HepG2 (cell line): ENCODE results near the gene MAN1B1. TPM values are rescaled to one million over a fixed set of nuclear protein-coding genes. Genes with fewer than 3 reads are reported as not detected.

Experiments
- FOXK2 ChIP-seq: fragments of 450-650 bp; IDR thresholded peaks from 2 replicates; pipeline ENCODE4 v1.6.1; 2016
- GTF3A ChIP-seq: sonication (generic); formaldehyde crosslinking; conservative IDR thresholded peaks from 2 replicates; pipeline ENCODE4 v1.4.0; 2020; ENCODE audit warnings: mild to moderate bottlenecking, missing genetic modification reagents
- HDAC1 ChIP-seq: sonication (generic); formaldehyde crosslinking; IDR thresholded peaks from 2 replicates; pipeline ENCODE4 v1.5.1; 2020; ENCODE audit warnings: mild to moderate bottlenecking, missing genetic modification reagents
- NAIF1 ChIP-seq: sonication (generic); formaldehyde crosslinking; IDR thresholded peaks from 2 replicates; pipeline ENCODE4 v1.5.0; 2020; ENCODE audit warnings: mild to moderate bottlenecking, missing genetic modification reagents, borderline replicate concordance
- PAX8 ChIP-seq: sonication (generic); formaldehyde crosslinking; IDR thresholded peaks from 2 replicates; pipeline ENCODE4 v1.8.0; 2022; ENCODE audit warnings: mild to moderate bottlenecking, missing genetic modification reagents, borderline replicate concordance
- ZFP36 ChIP-seq: fragments of 150-350 bp; IDR thresholded peaks from 2 replicates; pipeline ENCODE4 v1.6.1; 2018; ENCODE audit warnings: borderline replicate concordance, low read length, low read depth; ENCODE audit not compliant: partially characterized antibody
- ZNF564 ChIP-seq: sonication (generic); formaldehyde crosslinking; IDR thresholded peaks from 2 replicates; pipeline ENCODE4 v1.8.1; 2023; ENCODE audit warnings: mild to moderate bottlenecking, missing genetic modification reagents
- ZNF749 ChIP-seq: sonication (generic); formaldehyde crosslinking; IDR thresholded peaks from 2 replicates; pipeline ENCODE4 v1.8.0; 2022; ENCODE audit warnings: mild to moderate bottlenecking, missing genetic modification reagents, moderate library complexity, borderline replicate concordance
- ZNF780A ChIP-seq: sonication (generic); formaldehyde crosslinking; IDR thresholded peaks from 2 replicates; pipeline ENCODE4 v1.8.0; 2022; ENCODE audit warnings: mild to moderate bottlenecking, missing genetic modification reagents, moderate library complexity
- polyA plus RNA-seq, 8 experiments: library from polyadenylated mRNA; depleted of rRNA in 3 of 8; stranded (reverse) in 7 of 8; unstranded in 1 of 8; fragments of >200 nt; fragmentation: Illumina TruSeq in 4 of 8; extraction: Trizol in 4 of 8; gene quantifications; 2 replicates each; pipeline versions ENCODE4 v1.2.1 to v1.2.3, GENCODE V29; 2011 to 2016; ENCODE audit warnings: low read depth in 4 of 8, missing spikeins in 1 of 8, mixed read lengths in 1 of 8; ENCODE audit not compliant: insufficient read depth in 1 of 8
- total RNA-seq, 5 experiments: library from RNA; depleted of rRNA; stranded (reverse); fragments of >200 nt; fragmentation: Illumina TruSeq; extraction: Trizol; gene quantifications; 2 replicates each; pipeline ENCODE4 v1.2.3, GENCODE V29; 2016; ENCODE audit warnings: low read depth in 1 of 5
- TF ChIP-seq, protein P1 (sequence below): sonication (generic); formaldehyde crosslinking; IDR thresholded peaks from 2 replicates; pipeline ENCODE4 v1.8.0; 2022; ENCODE audit warnings: mild to moderate bottlenecking, missing genetic modification reagents, moderate library complexity
- TF ChIP-seq, protein P2 (sequence below): sonication (generic); formaldehyde crosslinking; IDR thresholded peaks from 2 replicates; pipeline ENCODE4 v1.8.1; 2023; ENCODE audit warnings: mild to moderate bottlenecking, missing genetic modification reagents
- TF ChIP-seq, protein P3 (sequence below): sonication (generic); formaldehyde crosslinking; IDR thresholded peaks from 2 replicates; pipeline ENCODE4 v1.5.0; 2020; ENCODE audit warnings: mild to moderate bottlenecking, missing genetic modification reagents, borderline replicate concordance
- TF ChIP-seq, protein P4 (sequence below): sonication (generic); formaldehyde crosslinking; IDR thresholded peaks from 2 replicates; pipeline ENCODE4 v1.4.0; 2020; ENCODE audit warnings: mild to moderate bottlenecking, low read depth, missing genetic modification reagents
- TF ChIP-seq, protein P5 (sequence below): sonication (generic); formaldehyde crosslinking; IDR thresholded peaks from 2 replicates; pipeline ENCODE4 v1.5.1; 2020; ENCODE audit warnings: missing genetic modification reagents, mild to moderate bottlenecking, borderline replicate concordance

Gene MAN1B1
- total and polyA plus RNA-seq, 2 of the 13 experiments (the other 11 are each of a cell fraction or from before 2014, with no cell fraction given): 48.9 to 59.5 TPM

DNA sequence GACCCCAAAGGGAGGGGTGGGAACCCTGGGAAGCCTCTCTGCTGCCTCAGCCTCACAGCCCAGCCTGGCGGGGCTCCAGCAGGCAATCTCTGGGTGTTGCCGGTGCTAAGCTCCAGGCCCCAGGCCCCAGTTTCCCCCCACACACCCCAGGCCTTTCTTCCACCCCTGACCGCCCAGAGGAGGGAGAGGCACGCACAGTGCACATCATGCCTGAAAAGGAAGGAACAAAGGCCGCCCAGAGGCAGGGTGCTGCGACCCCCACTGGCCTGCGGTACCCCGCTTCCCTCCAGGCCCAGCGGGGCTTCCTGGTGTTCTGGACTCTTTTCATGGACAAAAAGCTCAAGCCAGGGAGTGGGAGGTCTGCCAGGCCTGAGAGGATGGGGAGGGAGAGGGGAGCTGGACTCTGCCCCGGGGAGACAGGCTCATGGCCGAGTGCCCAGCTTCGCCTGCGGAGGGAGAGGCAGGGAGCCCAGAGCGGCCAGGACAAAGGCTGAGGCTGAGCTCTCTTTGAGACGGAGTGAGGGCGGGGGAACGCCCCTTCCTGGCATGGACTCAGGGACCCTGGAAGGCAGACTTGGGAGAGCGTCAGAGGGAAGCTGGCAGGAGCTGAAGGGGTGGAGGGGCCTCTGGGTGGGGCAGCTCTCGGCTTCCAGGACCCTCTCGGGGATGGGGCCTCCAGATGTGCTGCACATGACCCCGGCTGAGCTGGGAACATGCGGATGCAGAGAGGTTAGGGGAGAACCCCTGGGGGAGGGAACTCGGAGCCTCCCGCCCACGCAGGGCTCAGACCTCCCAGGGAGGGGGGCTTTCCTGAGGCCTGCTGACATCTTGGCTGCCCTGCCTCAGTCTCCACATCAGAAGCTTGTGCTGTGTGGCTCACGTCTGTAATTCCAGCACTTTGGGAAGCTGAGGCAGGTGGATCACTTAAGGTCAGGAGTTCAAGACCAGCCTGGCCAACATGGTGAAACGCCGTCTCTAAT is 31.1 kb upstream of the MAN1B1 start (continued):
- no peak for TF ChIP-seq GTF3A (CRISPR knock-in tag)
- TF ChIP-seq ZNF564 (CRISPR knock-in tag): no peak
- no peak for TF ChIP-seq PAX8
- TF ChIP-seq, protein P1, sequence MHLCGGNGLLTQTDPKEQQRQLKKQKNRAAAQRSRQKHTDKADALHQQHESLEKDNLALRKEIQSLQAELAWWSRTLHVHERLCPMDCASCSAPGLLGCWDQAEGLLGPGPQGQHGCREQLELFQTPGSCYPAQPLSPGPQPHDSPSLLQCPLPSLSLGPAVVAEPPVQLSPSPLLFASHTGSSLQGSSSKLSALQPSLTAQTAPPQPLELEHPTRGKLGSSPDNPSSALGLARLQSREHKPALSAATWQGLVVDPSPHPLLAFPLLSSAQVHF (CRISPR knock-in tag): no peak
- TF ChIP-seq ZFP36: no peak
- TF ChIP-seq, protein P2, sequence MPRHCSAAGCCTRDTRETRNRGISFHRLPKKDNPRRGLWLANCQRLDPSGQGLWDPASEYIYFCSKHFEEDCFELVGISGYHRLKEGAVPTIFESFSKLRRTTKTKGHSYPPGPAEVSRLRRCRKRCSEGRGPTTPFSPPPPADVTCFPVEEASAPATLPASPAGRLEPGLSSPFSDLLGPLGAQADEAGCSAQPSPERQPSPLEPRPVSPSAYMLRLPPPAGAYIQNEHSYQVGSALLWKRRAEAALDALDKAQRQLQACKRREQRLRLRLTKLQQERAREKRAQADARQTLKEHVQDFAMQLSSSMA (CRISPR knock-in tag): no peak
- TF ChIP-seq, protein P3, sequence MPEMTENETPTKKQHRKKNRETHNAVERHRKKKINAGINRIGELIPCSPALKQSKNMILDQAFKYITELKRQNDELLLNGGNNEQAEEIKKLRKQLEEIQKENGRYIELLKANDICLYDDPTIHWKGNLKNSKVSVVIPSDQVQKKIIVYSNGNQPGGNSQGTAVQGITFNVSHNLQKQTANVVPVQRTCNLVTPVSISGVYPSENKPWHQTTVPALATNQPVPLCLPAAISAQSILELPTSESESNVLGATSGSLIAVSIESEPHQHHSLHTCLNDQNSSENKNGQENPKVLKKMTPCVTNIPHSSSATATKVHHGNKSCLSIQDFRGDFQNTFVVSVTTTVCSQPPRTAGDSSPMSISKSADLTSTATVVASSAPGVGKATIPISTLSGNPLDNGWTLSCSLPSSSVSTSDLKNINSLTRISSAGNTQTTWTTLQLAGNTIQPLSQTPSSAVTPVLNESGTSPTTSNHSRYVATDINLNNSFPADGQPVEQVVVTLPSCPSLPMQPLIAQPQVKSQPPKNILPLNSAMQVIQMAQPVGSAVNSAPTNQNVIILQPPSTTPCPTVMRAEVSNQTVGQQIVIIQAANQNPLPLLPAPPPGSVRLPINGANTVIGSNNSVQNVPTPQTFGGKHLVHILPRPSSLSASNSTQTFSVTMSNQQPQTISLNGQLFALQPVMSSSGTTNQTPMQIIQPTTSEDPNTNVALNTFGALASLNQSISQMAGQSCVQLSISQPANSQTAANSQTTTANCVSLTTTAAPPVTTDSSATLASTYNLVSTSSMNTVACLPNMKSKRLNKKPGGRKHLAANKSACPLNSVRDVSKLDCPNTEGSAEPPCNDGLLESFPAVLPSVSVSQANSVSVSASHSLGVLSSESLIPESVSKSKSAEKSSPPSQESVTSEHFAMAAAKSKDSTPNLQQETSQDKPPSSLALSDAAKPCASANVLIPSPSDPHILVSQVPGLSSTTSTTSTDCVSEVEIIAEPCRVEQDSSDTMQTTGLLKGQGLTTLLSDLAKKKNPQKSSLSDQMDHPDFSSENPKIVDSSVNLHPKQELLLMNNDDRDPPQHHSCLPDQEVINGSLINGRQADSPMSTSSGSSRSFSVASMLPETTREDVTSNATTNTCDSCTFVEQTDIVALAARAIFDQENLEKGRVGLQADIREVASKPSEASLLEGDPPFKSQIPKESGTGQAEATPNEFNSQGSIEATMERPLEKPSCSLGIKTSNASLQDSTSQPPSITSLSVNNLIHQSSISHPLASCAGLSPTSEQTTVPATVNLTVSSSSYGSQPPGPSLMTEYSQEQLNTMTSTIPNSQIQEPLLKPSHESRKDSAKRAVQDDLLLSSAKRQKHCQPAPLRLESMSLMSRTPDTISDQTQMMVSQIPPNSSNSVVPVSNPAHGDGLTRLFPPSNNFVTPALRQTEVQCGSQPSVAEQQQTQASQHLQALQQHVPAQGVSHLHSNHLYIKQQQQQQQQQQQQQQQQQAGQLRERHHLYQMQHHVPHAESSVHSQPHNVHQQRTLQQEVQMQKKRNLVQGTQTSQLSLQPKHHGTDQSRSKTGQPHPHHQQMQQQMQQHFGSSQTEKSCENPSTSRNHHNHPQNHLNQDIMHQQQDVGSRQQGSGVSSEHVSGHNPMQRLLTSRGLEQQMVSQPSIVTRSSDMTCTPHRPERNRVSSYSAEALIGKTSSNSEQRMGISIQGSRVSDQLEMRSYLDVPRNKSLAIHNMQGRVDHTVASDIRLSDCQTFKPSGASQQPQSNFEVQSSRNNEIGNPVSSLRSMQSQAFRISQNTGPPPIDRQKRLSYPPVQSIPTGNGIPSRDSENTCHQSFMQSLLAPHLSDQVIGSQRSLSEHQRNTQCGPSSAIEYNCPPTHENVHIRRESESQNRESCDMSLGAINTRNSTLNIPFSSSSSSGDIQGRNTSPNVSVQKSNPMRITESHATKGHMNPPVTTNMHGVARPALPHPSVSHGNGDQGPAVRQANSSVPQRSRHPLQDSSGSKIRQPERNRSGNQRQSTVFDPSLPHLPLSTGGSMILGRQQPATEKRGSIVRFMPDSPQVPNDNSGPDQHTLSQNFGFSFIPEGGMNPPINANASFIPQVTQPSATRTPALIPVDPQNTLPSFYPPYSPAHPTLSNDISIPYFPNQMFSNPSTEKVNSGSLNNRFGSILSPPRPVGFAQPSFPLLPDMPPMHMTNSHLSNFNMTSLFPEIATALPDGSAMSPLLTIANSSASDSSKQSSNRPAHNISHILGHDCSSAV (CRISPR knock-in tag): no peak
- peak; percentile 53 for TF ChIP-seq ZNF749 (CRISPR knock-in tag)
- no peak for TF ChIP-seq NAIF1 (CRISPR knock-in tag)
- no peak for TF ChIP-seq FOXK2
- TF ChIP-seq, protein P4, sequence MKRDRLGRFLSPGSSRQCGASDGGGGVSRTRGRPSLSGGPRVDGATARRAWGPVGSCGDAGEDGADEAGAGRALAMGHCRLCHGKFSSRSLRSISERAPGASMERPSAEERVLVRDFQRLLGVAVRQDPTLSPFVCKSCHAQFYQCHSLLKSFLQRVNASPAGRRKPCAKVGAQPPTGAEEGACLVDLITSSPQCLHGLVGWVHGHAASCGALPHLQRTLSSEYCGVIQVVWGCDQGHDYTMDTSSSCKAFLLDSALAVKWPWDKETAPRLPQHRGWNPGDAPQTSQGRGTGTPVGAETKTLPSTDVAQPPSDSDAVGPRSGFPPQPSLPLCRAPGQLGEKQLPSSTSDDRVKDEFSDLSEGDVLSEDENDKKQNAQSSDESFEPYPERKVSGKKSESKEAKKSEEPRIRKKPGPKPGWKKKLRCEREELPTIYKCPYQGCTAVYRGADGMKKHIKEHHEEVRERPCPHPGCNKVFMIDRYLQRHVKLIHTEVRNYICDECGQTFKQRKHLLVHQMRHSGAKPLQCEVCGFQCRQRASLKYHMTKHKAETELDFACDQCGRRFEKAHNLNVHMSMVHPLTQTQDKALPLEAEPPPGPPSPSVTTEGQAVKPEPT (CRISPR knock-in tag): no peak
- peak; percentile 78 for TF ChIP-seq HDAC1 (CRISPR knock-in tag)
- TF ChIP-seq, protein P5, sequence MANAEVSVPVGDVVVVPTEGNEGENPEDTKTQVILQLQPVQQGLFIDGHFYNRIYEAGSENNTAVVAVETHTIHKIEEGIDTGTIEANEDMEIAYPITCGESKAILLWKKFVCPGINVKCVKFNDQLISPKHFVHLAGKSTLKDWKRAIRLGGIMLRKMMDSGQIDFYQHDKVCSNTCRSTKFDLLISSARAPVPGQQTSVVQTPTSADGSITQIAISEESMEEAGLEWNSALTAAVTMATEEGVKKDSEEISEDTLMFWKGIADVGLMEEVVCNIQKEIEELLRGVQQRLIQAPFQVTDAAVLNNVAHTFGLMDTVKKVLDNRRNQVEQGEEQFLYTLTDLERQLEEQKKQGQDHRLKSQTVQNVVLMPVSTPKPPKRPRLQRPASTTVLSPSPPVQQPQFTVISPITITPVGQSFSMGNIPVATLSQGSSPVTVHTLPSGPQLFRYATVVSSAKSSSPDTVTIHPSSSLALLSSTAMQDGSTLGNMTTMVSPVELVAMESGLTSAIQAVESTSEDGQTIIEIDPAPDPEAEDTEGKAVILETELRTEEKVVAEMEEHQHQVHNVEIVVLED (CRISPR knock-in tag): peak; percentile 36; the same call in 1 of the 2 replicates
- no peak for TF ChIP-seq ZNF780A (CRISPR knock-in tag)
